Measurements from ENCODE around the gene GOLGA2.

- TF ChIP-seq, protein P1, sequence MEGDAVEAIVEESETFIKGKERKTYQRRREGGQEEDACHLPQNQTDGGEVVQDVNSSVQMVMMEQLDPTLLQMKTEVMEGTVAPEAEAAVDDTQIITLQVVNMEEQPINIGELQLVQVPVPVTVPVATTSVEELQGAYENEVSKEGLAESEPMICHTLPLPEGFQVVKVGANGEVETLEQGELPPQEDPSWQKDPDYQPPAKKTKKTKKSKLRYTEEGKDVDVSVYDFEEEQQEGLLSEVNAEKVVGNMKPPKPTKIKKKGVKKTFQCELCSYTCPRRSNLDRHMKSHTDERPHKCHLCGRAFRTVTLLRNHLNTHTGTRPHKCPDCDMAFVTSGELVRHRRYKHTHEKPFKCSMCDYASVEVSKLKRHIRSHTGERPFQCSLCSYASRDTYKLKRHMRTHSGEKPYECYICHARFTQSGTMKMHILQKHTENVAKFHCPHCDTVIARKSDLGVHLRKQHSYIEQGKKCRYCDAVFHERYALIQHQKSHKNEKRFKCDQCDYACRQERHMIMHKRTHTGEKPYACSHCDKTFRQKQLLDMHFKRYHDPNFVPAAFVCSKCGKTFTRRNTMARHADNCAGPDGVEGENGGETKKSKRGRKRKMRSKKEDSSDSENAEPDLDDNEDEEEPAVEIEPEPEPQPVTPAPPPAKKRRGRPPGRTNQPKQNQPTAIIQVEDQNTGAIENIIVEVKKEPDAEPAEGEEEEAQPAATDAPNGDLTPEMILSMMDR (IDR thresholded peaks at IDR 0.05), result no peak
- TF ChIP-seq GATA2 (CRISPR knock-in tag; IDR thresholded peaks at IDR 0.05) (no peak), SIN3A (IDR thresholded peaks at IDR 0.05; ENCODE audit: borderline replicate concordance, low read depth, low read length) (no peak), JUND (IDR thresholded peaks at IDR 0.05) (no peak), POLR2AphosphoS5 (IDR thresholded peaks at IDR 0.05; ENCODE audit: low read depth, low read length) (no peak), TCF12 (IDR thresholded peaks at IDR 0.05) (no peak), TAF1 (IDR thresholded peaks at IDR 0.05; ENCODE audit: borderline replicate concordance, low read depth, low read length) (no peak), EZH2phosphoT487 (IDR thresholded peaks at IDR 0.05; ENCODE audit: borderline replicate concordance, low read depth) (no peak), FOXJ3 (CRISPR knock-in tag; IDR thresholded peaks at IDR 0.05) (no peak)
- TF ChIP-seq, protein P2, sequence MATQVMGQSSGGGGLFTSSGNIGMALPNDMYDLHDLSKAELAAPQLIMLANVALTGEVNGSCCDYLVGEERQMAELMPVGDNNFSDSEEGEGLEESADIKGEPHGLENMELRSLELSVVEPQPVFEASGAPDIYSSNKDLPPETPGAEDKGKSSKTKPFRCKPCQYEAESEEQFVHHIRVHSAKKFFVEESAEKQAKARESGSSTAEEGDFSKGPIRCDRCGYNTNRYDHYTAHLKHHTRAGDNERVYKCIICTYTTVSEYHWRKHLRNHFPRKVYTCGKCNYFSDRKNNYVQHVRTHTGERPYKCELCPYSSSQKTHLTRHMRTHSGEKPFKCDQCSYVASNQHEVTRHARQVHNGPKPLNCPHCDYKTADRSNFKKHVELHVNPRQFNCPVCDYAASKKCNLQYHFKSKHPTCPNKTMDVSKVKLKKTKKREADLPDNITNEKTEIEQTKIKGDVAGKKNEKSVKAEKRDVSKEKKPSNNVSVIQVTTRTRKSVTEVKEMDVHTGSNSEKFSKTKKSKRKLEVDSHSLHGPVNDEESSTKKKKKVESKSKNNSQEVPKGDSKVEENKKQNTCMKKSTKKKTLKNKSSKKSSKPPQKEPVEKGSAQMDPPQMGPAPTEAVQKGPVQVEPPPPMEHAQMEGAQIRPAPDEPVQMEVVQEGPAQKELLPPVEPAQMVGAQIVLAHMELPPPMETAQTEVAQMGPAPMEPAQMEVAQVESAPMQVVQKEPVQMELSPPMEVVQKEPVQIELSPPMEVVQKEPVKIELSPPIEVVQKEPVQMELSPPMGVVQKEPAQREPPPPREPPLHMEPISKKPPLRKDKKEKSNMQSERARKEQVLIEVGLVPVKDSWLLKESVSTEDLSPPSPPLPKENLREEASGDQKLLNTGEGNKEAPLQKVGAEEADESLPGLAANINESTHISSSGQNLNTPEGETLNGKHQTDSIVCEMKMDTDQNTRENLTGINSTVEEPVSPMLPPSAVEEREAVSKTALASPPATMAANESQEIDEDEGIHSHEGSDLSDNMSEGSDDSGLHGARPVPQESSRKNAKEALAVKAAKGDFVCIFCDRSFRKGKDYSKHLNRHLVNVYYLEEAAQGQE (IDR thresholded peaks at IDR 0.05; ENCODE audit: low read depth, low read length), result no peak
- TF ChIP-seq, protein P3, sequence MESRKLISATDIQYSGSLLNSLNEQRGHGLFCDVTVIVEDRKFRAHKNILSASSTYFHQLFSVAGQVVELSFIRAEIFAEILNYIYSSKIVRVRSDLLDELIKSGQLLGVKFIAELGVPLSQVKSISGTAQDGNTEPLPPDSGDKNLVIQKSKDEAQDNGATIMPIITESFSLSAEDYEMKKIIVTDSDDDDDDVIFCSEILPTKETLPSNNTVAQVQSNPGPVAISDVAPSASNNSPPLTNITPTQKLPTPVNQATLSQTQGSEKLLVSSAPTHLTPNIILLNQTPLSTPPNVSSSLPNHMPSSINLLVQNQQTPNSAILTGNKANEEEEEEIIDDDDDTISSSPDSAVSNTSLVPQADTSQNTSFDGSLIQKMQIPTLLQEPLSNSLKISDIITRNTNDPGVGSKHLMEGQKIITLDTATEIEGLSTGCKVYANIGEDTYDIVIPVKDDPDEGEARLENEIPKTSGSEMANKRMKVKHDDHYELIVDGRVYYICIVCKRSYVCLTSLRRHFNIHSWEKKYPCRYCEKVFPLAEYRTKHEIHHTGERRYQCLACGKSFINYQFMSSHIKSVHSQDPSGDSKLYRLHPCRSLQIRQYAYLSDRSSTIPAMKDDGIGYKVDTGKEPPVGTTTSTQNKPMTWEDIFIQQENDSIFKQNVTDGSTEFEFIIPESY (IDR thresholded peaks at IDR 0.05; ENCODE audit: borderline replicate concordance, low read depth), result no peak
Measured at GRCh38 chr9:128232528-128233428, 43.0 kb downstream of the GOLGA2 start.
